Thymus (tissue), 11 donors: Measurements from ENCODE around the gene THRSP. TPM values are rescaled to one million over a fixed set of nuclear protein-coding genes. Genes with fewer than 3 reads are reported as not detected.
A peak's percentile ranks its signal among the peaks of the same experiment; 100 is the strongest.
"Not testable (repeated sequence)": the region's sequence is repeated elsewhere in the genome, so short reads cannot be mapped to it uniquely, and the experiment has no call there.

Experiments used
- DNase-seq, 9 donors: peaks; one replicate each; pipeline ENCODE4 v3.0.0-alpha.2; 2013; ENCODE audit warnings: low spot score in 9 of 9, low read depth in 6 of 9, missing footprints in 1 of 9
- H3K27ac ChIP-seq, 2 donors: one replicate each; pipeline ENCODE4 v1.5.1; 2013; ENCODE audit warnings: control low read depth in 1 of 2, low read depth in 1 of 2, low read length in 1 of 2, mild to moderate bottlenecking in 1 of 2, moderate library complexity in 1 of 2
- H3K27me3 ChIP-seq, 2 donors: one replicate each; pipeline ENCODE4 v1.5.1; 2013; ENCODE audit warnings: low read length in 1 of 2; ENCODE audit not compliant: control insufficient read depth in 2 of 2, insufficient read depth in 1 of 2
- H3K36me3 ChIP-seq, 2 donors: one replicate each; pipeline ENCODE4 v1.5.1; 2013; ENCODE audit warnings: low read length in 1 of 2, mild to moderate bottlenecking in 1 of 2, moderate library complexity in 1 of 2; ENCODE audit not compliant: control insufficient read depth in 2 of 2, insufficient read depth in 2 of 2
- H3K4me1 ChIP-seq, 2 donors: one replicate each; pipeline ENCODE4 v1.5.1; 2013; ENCODE audit warnings: low read length in 2 of 2; ENCODE audit not compliant: control insufficient read depth in 2 of 2, insufficient read depth in 2 of 2
- H3K4me3 ChIP-seq, 2 donors: one replicate each; pipeline ENCODE4 v1.5.1; 2013; ENCODE audit warnings: low read length in 2 of 2, control low read depth in 1 of 2, mild to moderate bottlenecking in 1 of 2
- H3K9me3 ChIP-seq, 2 donors: one replicate each; pipeline ENCODE4 v1.5.1; 2013; ENCODE audit warnings: low read length in 1 of 2, mild to moderate bottlenecking in 1 of 2; ENCODE audit not compliant: control insufficient read depth in 2 of 2, insufficient read depth in 1 of 2
- WGBS: extraction: QIAGEN DNeasy Blood & Tissue Kit; methylation state at CpG from one replicate; pipeline ENCODE4 v1.1.7; 2013; 5-methylcytosine and 5-hydroxymethylcytosine counted together
- polyA plus RNA-seq: library from polyadenylated mRNA; stranded (reverse); fragments of 200-250 nt; gene quantifications from one replicate; pipeline ENCODE4 v1.2.3, GENCODE V29; 2013
- total RNA-seq: library from RNA; stranded (reverse); fragments of 120-200 nt; gene quantifications from one replicate; pipeline ENCODE4 v1.2.4, GENCODE V29; 2013
- donor health status: healthy.

THRSP gene
- total and polyA plus RNA-seq, 2 donors, result 0.14 TPM; not detected in 1

GRCh38 chr11:78025378-78025777 lies 38.3 kb upstream of the THRSP start:
- DNase-seq, result no peak
- Histone ChIP-seq H3K4me1 (no peaks in the 10 kb centered on the region), H3K9me3 (no peaks in the 10 kb centered on the region), H3K27ac (no peak overlapping the region), H3K4me3 (no peak overlapping the region), H3K36me3 (no peaks in the 10 kb centered on the region), H3K27me3 (peaks cover 0 to 33% of the 10 kb centered on the region in 2 donors)

DNA sequence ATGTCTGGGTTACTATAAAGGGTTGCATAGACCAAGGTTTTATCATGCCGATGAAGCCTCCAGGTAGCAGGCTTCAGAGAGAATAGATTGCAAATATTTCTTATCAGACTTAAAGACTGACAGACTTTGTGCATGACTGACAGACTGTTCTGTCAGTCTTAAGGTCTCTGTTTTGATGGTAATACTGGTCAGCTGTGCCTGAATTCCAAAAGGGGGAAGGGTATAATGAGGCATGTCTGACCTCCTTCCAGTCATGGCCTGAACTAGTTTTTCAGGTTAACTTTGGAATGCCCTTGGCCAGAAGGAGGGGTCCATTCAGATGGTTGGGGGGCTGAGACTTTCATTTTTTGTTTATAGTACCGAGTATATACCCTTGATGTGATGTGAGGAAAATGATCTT lies 35.9 kb upstream of the THRSP start:
- Histone ChIP-seq H3K27me3 (peaks cover 0 to 12% of the 10 kb centered on the region in 2 donors), H3K4me1 (no peaks in the 10 kb centered on the region), H3K36me3 (no peaks in the 10 kb centered on the region), H3K4me3 (no peak overlapping the region), H3K9me3 (peaks cover 0 to 4% of the 10 kb centered on the region in 2 donors), H3K27ac (no peak overlapping the region)
- DNase-seq, result no peak
- WGBS, result 95% methylated on average over 2 of the region's 2 CpGs

DNA sequence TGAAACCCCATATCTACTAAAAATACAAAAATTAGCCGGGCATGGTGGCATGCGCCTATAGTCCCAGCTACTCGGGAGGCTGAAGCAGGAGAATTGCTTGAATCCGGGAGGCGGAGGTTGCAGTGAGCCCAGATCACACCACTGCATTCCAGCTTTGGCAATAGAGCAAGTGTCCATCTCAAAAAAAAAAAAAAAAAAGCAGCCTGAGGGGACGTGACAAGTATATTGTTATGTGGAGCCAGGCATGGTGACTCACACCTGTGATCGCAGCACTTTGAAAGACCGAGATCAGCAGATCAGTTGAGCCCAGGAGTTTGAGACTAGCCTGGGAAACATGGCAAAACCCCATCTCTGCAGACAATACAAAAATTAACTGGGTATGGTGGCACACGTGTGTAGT lies 35.2 kb upstream of the THRSP start:
- 98% methylated on average over 9 of the region's 9 CpGs for WGBS
- not testable (repeated sequence) for H3K27ac ChIP-seq, H3K4me1 ChIP-seq, H3K27me3 ChIP-seq, H3K9me3 ChIP-seq, H3K4me3 ChIP-seq, H3K36me3 ChIP-seq, DNase-seq

- Histone ChIP-seq H3K4me3 (no peak overlapping the region), H3K9me3 (peaks cover 0 to 4% of the 10 kb centered on the region in 2 donors), H3K36me3 (no peaks in the 10 kb centered on the region), H3K4me1 (no peaks in the 10 kb centered on the region), H3K27me3 (no peaks in the 10 kb centered on the region), H3K27ac (peak overlapping the region in 1 of 2 donors; percentile 24)
- peak in 1 of 9 donors; percentile 9 for DNase-seq
- WGBS, result 59% methylated on average over 7 of the region's 7 CpGs
Measured at GRCh38 chr11:78030429-78031325, 33.0 kb upstream of the THRSP start.

DNA sequence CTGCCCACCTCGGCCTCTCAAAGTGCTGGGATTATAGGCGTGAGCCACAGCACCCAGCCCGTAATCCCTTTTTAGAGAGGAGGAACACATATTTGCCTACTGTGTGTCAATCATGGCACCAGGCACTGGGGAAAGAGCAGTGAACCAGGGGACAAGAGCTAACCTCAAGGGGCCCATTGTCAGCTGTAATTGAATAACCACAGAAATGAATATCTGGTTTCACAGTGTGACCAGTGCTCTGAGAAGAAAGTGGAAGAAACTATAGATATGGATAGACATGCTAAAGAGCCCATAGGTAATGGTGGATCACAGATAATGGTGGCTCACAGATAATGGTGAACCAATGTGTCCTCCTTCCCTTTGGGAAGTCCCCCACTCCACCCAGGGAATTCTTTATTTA lies 32.0 kb upstream of the THRSP start:
- H3K27ac ChIP-seq, result no peak overlapping the region
- no peaks in the 10 kb centered on the region for H3K4me1 ChIP-seq
- over 99% methylated on average over 3 of the region's 3 CpGs for WGBS
- H3K36me3 ChIP-seq, result no peaks in the 10 kb centered on the region
- no peak overlapping the region for H3K4me3 ChIP-seq
- H3K27me3 ChIP-seq, result no peaks in the 10 kb centered on the region
- peaks cover 0 to 4% of the 10 kb centered on the region in 2 donors for H3K9me3 ChIP-seq
- no peak for DNase-seq

DNA sequence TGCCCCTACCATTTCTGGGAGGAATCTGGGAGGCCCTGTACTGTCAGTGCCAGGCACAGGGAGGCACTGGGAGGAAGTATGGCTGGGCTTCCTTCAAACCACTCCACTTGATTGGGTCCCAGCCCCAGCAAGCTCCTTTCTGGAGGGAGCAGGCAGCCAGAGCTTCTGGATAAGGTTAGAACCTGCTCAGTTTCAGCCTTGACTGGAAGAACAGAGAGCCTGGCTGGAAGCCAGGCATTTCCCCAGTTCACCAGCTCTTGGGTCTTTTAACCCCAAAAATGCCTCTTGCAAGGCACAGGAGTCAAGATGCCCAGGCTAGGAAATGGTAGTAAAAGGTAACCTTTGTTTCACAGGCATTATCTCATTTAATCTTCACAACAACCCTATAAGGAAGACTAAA lies 31.6 kb upstream of the THRSP start:
- Histone ChIP-seq H3K27ac (no peak overlapping the region), H3K9me3 (peaks cover 0 to 4% of the 10 kb centered on the region in 2 donors), H3K36me3 (no peaks in the 10 kb centered on the region), H3K27me3 (no peaks in the 10 kb centered on the region), H3K4me3 (no peak overlapping the region), H3K4me1 (no peaks in the 10 kb centered on the region)
- no peak for DNase-seq

DNA sequence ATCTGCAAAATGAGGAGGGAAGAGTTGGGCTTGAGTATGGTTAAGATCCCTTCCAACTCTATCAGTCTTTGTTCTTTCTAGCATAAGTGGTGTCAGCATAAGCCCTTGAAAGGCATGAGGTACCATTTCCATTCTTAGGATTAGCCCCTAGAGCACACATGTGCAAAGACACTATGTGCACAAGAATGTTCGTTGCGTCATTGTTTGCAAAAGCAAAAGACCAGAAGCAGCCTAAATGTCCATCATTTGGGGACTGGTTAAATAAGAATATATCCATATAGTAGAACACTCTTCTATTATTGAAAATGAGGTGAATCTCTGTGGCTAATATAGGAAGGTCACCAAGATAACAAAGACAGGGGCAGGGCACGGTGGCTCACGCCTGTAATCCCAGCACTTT lies 30.6 kb upstream of the THRSP start:
- H3K36me3 ChIP-seq, result no peaks in the 10 kb centered on the region
- H3K4me1 ChIP-seq, result no peaks in the 10 kb centered on the region
- peaks cover 0 to 4% of the 10 kb centered on the region in 2 donors for H3K9me3 ChIP-seq
- no peak for DNase-seq
- 48% methylated on average over 4 of the region's 4 CpGs for WGBS
- no peak overlapping the region for H3K4me3 ChIP-seq
- no peak overlapping the region for H3K27ac ChIP-seq
- no peaks in the 10 kb centered on the region for H3K27me3 ChIP-seq

DNA sequence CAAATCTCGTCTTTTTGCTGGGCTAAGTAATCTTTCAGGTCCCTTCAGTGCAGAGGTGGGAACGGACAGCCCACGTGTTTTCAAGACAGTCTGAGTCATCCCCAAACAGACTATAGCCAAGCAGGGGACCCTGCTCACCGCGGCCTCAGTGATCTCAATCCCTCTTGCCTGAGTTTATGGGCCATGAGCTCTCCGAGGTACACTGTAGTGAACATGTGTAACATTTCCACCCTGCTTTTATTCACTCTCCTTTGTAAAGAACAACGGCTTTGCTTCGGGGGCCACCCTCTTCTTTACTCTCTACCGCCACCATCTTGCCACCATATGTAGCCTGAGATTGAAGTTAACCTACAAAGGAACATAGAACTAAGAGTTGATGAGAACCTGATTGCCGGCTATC lies 29.0 kb upstream of the THRSP start:
- H3K9me3 ChIP-seq, result peaks cover 0 to 4% of the 10 kb centered on the region in 2 donors
- no peak overlapping the region for H3K4me3 ChIP-seq
- DNase-seq, result no peak
- no peak overlapping the region for H3K27ac ChIP-seq
- H3K27me3 ChIP-seq, result no peaks in the 10 kb centered on the region
- H3K4me1 ChIP-seq, result no peaks in the 10 kb centered on the region
- 76% methylated on average over 10 of the region's 10 CpGs for WGBS
- H3K36me3 ChIP-seq, result no peaks in the 10 kb centered on the region

DNA sequence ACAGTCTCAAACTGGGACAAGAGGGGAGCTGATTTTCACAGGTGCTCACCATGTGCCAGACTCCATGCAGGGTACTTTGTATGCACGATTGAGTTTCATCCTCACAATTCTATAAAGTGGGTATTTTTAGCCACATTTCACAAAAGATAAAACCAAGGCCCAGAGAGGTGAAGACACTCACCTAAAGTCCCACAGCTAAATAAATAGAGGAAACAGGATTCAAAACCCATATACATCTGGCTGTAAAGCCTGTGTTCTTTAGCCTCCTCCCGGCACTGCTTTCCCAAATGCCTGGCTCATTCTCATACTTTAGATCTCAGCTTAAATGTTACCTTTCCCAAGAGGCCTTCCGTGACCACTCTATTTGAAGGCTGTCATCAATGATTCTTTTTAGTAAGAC lies 27.3 kb upstream of the THRSP start:
- no peak for DNase-seq
- H3K27me3 ChIP-seq, result no peaks in the 10 kb centered on the region
- H3K27ac ChIP-seq, result no peak overlapping the region
- H3K9me3 ChIP-seq, result peaks cover 0 to 4% of the 10 kb centered on the region in 2 donors
- no peaks in the 10 kb centered on the region for H3K36me3 ChIP-seq
- WGBS, result 96% methylated on average over 3 of the region's 3 CpGs
- no peaks in the 10 kb centered on the region for H3K4me1 ChIP-seq
- H3K4me3 ChIP-seq, result no peak overlapping the region
